Stomach (tissue), 4 donors: Measurements from ENCODE around the gene TBC1D25.

ENCODE experiments used
- CTCF ChIP-seq, 7 experiments: fragments of 450-650 bp in 4 of 7; fragments of 200-600 bp in 3 of 7; sonication (generic) in 3 of 7; IDR thresholded peaks; one replicate each; pipeline ENCODE4 v1.5.1; 2016 to 2019; ENCODE audit warnings: antibody characterized with exemption in 7 of 7, control low read depth in 2 of 7, mild to moderate bottlenecking in 1 of 7
- POLR2A ChIP-seq, 4 donors: fragments of 450-650 bp; IDR thresholded peaks; one replicate each; pipeline ENCODE4 v1.6.1; 2016; ENCODE audit warnings: antibody characterized with exemption in 4 of 4, control low read depth in 2 of 4, mild to moderate bottlenecking in 1 of 4, moderate library complexity in 1 of 4
- POLR2AphosphoS5 ChIP-seq, 3 donors: sonication (generic); formaldehyde crosslinking; IDR thresholded peaks; one replicate each; pipeline ENCODE4 v1.6.1; 2016; ENCODE audit warnings: antibody characterized with exemption in 3 of 3

- TF ChIP-seq POLR2A (IDR thresholded peaks at IDR 0.05) = no peak
- no peak for TF ChIP-seq CTCF (IDR thresholded peaks at IDR 0.05)
- no peak for TF ChIP-seq POLR2AphosphoS5 (IDR thresholded peaks at IDR 0.05)
Observed at GRCh38 chrX:48599341-48599740, 59.8 kb downstream of the TBC1D25 start.
